Suprapubic skin (tissue), 3 donors: Measurements from ENCODE around the gene WDR62.

Experiments
- CTCF ChIP-seq, 2 donors: fragments of 200-600 bp in 1 of 2; fragments of 450-650 bp in 1 of 2; sonication (generic) in 1 of 2; IDR thresholded peaks; one replicate each; pipeline ENCODE4 v1.5.1; 2016 to 2019; ENCODE audit warnings: antibody characterized with exemption in 2 of 2, mild to moderate bottlenecking in 1 of 2, moderate library complexity in 1 of 2
- EP300 ChIP-seq: sonication (generic); formaldehyde crosslinking; IDR thresholded peaks from one replicate; pipeline ENCODE4 v1.6.1; 2017; ENCODE audit warnings: antibody characterized with exemption
- POLR2A ChIP-seq, 2 donors: fragments of 450-650 bp; IDR thresholded peaks; one replicate each; pipeline ENCODE4 v1.6.1; 2017; ENCODE audit warnings: antibody characterized with exemption in 2 of 2, mild to moderate bottlenecking in 2 of 2, moderate library complexity in 2 of 2

GRCh38 chr19:36006955-36007354 is 47.7 kb upstream of the WDR62 start:
- TF ChIP-seq CTCF (IDR thresholded peaks at IDR 0.05) (no peak), POLR2A (IDR thresholded peaks at IDR 0.05) (no peak), EP300 (no peak)
